GM12891 (cell line): ENCODE measurements around the gene ARMC5.

ENCODE experiments used
- POLR2A ChIP-seq: IDR thresholded peaks from 2 replicates; pipeline ENCODE4 v1.6.1; 2011; ENCODE audit warnings: low read depth, low read length, control low read depth
- POLR2AphosphoS5 ChIP-seq: IDR thresholded peaks from 2 replicates; pipeline ENCODE4 v1.6.1; 2011; ENCODE audit warnings: low read depth, low read length, control low read depth
- POU2F2 ChIP-seq: IDR thresholded peaks from 2 replicates; pipeline ENCODE4 v1.6.1; 2011; ENCODE audit warnings: low read depth, mild to moderate bottlenecking, control low read depth, low read length, moderate library complexity
- SPI1 ChIP-seq: IDR thresholded peaks from 2 replicates; pipeline ENCODE4 v1.6.1; 2011; ENCODE audit warnings: low read depth, low read length, control low read depth
- TAF1 ChIP-seq: IDR thresholded peaks from 2 replicates; pipeline ENCODE4 v1.6.1; 2011; ENCODE audit warnings: low read depth, low read length, control low read depth

DNA sequence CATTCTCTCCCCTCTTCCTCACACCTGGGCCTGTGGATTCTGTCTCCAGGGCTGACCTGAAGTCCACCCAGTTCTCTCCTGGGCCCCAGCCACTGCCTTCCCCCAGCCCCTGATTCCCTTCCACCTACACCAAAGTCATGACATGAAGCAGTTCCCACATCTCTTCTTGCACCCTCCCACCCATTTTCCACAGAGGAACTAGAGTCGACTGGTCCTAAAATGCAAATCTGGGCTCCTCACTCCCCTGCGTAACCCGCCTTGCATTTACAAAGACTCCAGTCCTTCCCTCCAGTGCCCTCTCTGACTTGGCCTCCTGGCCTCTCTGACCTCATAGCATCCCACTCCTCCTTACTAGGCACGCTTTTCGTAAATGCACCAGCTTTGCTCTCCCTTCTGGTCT lies 45.9 kb upstream of the ARMC5 start:
- TF ChIP-seq SPI1 (no peak), POLR2A (no peak), POLR2AphosphoS5 (no peak), TAF1 (no peak), POU2F2 (no peak)
